Heart left ventricle (tissue), 16 donors: Measurements from ENCODE around the gene ARAP1. TPM values are rescaled to one million over a fixed set of nuclear protein-coding genes. Genes with fewer than 3 reads are reported as not detected.

Experiments
- ATAC-seq, 4 donors: fragments of 200-7000 bp; cut with Tn5 transposase; one replicate each; pipeline ENCODE4 v1.9.1; 2020 to 2022; ENCODE audit warnings: moderate library complexity in 4 of 4, mild to moderate bottlenecking in 3 of 4, moderate number of reproducible peaks in 1 of 4
- DNase-seq, 5 donors: peaks; one replicate each; pipeline ENCODE4 v3.0.0-alpha.2; 2020
- H3K27ac ChIP-seq, 12 donors: fragments of 200-600 bp; sonication (generic) in 4 of 12; one replicate each; pipeline versions ENCODE4 v1.5.0 to v1.8.0; 2016 to 2022; ENCODE audit warnings: mild to moderate bottlenecking in 2 of 12
- H3K27me3 ChIP-seq, 9 donors: fragments of 200-600 bp; sonication (generic) in 2 of 9; one replicate each; pipeline versions ENCODE4 v1.5.1 to v1.8.0; 2016 to 2022; ENCODE audit warnings: mild to moderate bottlenecking in 3 of 9
- H3K36me3 ChIP-seq, 9 donors: fragments of 200-600 bp; sonication (generic) in 2 of 9; one replicate each; pipeline versions ENCODE4 v1.5.0 to v1.8.0; 2018 to 2022; ENCODE audit warnings: mild to moderate bottlenecking in 2 of 9
- H3K4me1 ChIP-seq, 12 donors: fragments of 200-600 bp; sonication (generic) in 4 of 12; one replicate each; pipeline versions ENCODE4 v1.5.0 to v1.8.0; 2016 to 2022; ENCODE audit warnings: mild to moderate bottlenecking in 3 of 12
- H3K4me3 ChIP-seq, 12 donors: fragments of 200-600 bp; sonication (generic) in 4 of 12; one replicate each; pipeline versions ENCODE4 v1.5.0 to v1.8.0; 2017 to 2022; ENCODE audit warnings: mild to moderate bottlenecking in 9 of 12, moderate library complexity in 4 of 12
- H3K9me3 ChIP-seq, 12 donors: fragments of 200-600 bp; sonication (generic) in 4 of 12; one replicate each; pipeline versions ENCODE4 v1.5.0 to v1.8.0; 2016 to 2022; ENCODE audit warnings: mild to moderate bottlenecking in 1 of 12
- POLR2A ChIP-seq, 2 donors: fragments of 450-650 bp; IDR thresholded peaks; one replicate each; pipeline ENCODE4 v1.6.1; 2017; ENCODE audit warnings: antibody characterized with exemption in 2 of 2, mild to moderate bottlenecking in 2 of 2, moderate library complexity in 2 of 2
- WGBS, 4 donors: extraction: QIAGEN DNeasy Blood & Tissue Kit in 2 of 4; methylation state at CpG; one replicate each; pipeline versions ENCODE4 v1.1.5 to v1.1.7; 2013 to 2018; 5-methylcytosine and 5-hydroxymethylcytosine counted together
- intact Hi-C, 10 donors: fragments of 100-400 bp; cut with DNase I; formaldehyde crosslinking; loops; one replicate each; pipeline versions ENCODE4 v1.11.1 to v1.14.2; 2022
- polyA plus RNA-seq, 2 donors: library from polyadenylated mRNA; stranded (reverse); fragments of 200-250 nt; gene quantifications; one replicate each; pipeline ENCODE4 v1.2.3, GENCODE V29; 2013
- total RNA-seq, 9 donors: library from RNA; depleted of rRNA in 2 of 9; stranded (reverse); fragments of >200 nt in 2 of 9; fragmentation: NEBNext Ultra II Directional in 3 of 9; extraction: Animal tissue kit (Norgen Biotek cat#: 25700) in 3 of 9; gene quantifications; one replicate each; pipeline versions ENCODE4 v1.1.0 to v1.2.4, GENCODE V29; 2016 to 2023
- TF ChIP-seq, protein P1 (sequence below), 12 donors: fragments of 200-600 bp; sonication (generic) in 4 of 12; IDR thresholded peaks; one replicate each; pipeline versions ENCODE4 v1.5.0 to v1.8.0; 2018 to 2022; ENCODE audit warnings: antibody characterized with exemption in 12 of 12, mild to moderate bottlenecking in 5 of 12
- donor health status: ischemic (EF 13 %, LVEDD 7.1; RV severe dilation, severe dysfunction).
- donor health status: healthy with polysubstance abuse.
- donor health status: DM: no; HTN: yes; CAD: no.
- donor health status: DM: no; HTN: no; CAD: no.
- donor health status: ischemic (EF 25% LVEDD 6.9; RV normal size, moderate dysfunction).
- donor health status: ischemic (EF 25% LVEDD 5.7; RV mildly dilated, moderate dysfunction).
- donor health status: healthy.
- donor health status: DM: yes; HTN: yes; CAD: no.
- donor health status: ischemic (EF 35%, LVEDD 5.7; RV mildly dilated, moderate dysfunction).
- donor health status: nonischemic (EF 11% LVEDD 7.7; RV severe dilation, severe dysfunction).
- donor health status: DM: yes; HTN: yes; CAD: no.
- donor health status: PGD.
- donor health status: ischemic (EF 29% LVEDD 5.4; RV normal size, mild dysfunction).
- donor health status: nonischemic (EF 23%, LVEDD 6.1; RV moderate dilation, normal function).

Gene ARAP1
- total and polyA plus RNA-seq, 11 donors = 35.4 to 116 (median 43.6) TPM

DNA sequence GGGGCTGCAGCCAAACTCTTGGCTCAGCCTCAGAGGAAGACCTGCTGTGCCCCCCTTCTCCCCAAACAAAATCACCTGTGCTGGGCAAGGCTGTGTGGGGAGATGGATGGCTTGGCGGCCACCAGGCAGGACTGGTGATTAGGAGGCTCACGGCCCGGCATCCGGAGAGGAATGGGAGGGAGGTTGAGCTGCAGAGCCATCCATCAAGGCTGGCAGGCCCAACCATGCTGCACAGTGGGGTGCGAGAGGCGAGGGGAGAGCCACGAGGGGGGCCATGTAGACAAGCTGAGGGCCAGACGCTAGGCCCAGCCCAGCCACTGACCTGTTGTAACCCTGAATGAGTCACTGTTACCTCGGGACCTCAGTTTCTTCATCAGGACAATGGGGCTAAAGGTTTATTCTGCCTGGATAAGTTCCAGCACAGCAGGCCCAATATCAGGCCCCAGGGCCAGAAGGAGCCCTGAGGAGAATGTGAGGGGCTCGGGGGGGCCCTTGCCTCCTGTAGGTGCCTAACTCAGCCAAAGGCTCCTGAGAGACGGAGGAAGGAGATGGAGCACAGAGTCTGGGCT lies 96.2 kb downstream of the ARAP1 start:
- H3K27me3 ChIP-seq = no peaks in the 10 kb centered on the region
- TF ChIP-seq, protein P1, sequence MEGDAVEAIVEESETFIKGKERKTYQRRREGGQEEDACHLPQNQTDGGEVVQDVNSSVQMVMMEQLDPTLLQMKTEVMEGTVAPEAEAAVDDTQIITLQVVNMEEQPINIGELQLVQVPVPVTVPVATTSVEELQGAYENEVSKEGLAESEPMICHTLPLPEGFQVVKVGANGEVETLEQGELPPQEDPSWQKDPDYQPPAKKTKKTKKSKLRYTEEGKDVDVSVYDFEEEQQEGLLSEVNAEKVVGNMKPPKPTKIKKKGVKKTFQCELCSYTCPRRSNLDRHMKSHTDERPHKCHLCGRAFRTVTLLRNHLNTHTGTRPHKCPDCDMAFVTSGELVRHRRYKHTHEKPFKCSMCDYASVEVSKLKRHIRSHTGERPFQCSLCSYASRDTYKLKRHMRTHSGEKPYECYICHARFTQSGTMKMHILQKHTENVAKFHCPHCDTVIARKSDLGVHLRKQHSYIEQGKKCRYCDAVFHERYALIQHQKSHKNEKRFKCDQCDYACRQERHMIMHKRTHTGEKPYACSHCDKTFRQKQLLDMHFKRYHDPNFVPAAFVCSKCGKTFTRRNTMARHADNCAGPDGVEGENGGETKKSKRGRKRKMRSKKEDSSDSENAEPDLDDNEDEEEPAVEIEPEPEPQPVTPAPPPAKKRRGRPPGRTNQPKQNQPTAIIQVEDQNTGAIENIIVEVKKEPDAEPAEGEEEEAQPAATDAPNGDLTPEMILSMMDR (IDR thresholded peaks at IDR 0.05) = no peak
- TF ChIP-seq POLR2A (IDR thresholded peaks at IDR 0.05) = no peak

GRCh38 chr11:72655014-72655413 lies 97.2 kb downstream of the ARAP1 start:
- no peaks in the 10 kb centered on the region for H3K4me1 ChIP-seq
- H3K9me3 ChIP-seq = no peaks in the 10 kb centered on the region
- H3K27ac ChIP-seq = no peak overlapping the region
- intact Hi-C loops = no loop called here
- no peak overlapping the region for H3K4me3 ChIP-seq
- ATAC-seq (no peak), DNase-seq (no peak)
- 80 to 100% (median 88%) methylated on average over 2 to 8 of the region's 8 CpGs for WGBS, 4 donors
- no peak for TF ChIP-seq POLR2A (IDR thresholded peaks at IDR 0.05)
- TF ChIP-seq, protein P1 (IDR thresholded peaks at IDR 0.05) = no peak
- H3K36me3 ChIP-seq = no peaks in the 10 kb centered on the region
- H3K27me3 ChIP-seq = no peaks in the 10 kb centered on the region

More for the DNA sequence above, 96.2 kb downstream of the ARAP1 start:
- no peaks in the 10 kb centered on the region for H3K36me3 ChIP-seq
- H3K27ac ChIP-seq = no peak overlapping the region
- no peaks in the 10 kb centered on the region for H3K9me3 ChIP-seq
- intact Hi-C loops = no loop called here
- no peak overlapping the region for H3K4me3 ChIP-seq
- WGBS, 4 donors = 76 to 80% (median 78%) methylated on average over 8 to 11 of the region's 11 CpGs
- DNase-seq (no peak), ATAC-seq (no peak)
- no peaks in the 10 kb centered on the region for H3K4me1 ChIP-seq

DNA sequence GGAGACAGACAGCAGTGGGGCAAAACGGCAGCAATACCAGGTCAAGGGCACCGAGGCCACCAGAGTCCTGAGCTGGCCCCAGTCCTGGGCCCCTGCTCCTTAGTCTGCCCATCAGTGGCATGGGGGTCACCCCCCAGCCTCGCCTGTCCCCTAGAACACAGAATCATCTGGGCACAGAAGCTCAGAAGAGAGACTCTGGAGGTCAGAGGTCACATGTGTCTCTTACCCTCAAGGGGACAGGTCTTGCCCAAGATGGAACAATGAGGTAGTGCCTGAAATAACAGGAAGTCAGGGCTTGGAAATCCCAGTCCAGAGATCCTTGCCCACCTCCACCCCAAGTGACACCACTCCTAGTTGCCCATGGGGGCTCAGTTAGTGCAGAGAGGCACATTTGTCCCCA lies 98.6 kb downstream of the ARAP1 start:
- Histone ChIP-seq H3K27ac (no peak overlapping the region), H3K27me3 (no peaks in the 10 kb centered on the region), H3K9me3 (no peaks in the 10 kb centered on the region), H3K36me3 (no peaks in the 10 kb centered on the region), H3K4me3 (no peak overlapping the region), H3K4me1 (no peaks in the 10 kb centered on the region)
- no peak for ATAC-seq
- intact Hi-C loops = no loop called here
- TF ChIP-seq, protein P1 (IDR thresholded peaks at IDR 0.05) = no peak
- no peak for TF ChIP-seq POLR2A (IDR thresholded peaks at IDR 0.05)
- WGBS, 4 donors = 67 to 82% (median 76%) methylated on average over 3 of the region's 3 CpGs
- DNase-seq = no peak

GRCh38 chr11:72652873-72653630 lies 99.2 kb downstream of the ARAP1 start:
- Histone ChIP-seq H3K4me3 (no peak overlapping the region), H3K4me1 (no peaks in the 10 kb centered on the region), H3K27me3 (no peaks in the 10 kb centered on the region), H3K9me3 (no peaks in the 10 kb centered on the region), H3K36me3 (no peaks in the 10 kb centered on the region), H3K27ac (no peak overlapping the region)
- ATAC-seq = no peak
- no peak for TF ChIP-seq POLR2A (IDR thresholded peaks at IDR 0.05)
- TF ChIP-seq, protein P1 (IDR thresholded peaks at IDR 0.05) = no peak
- no peak for DNase-seq
- WGBS, 4 donors = 59 to 68% (median 68%) methylated on average over 12 to 13 of the region's 13 CpGs
- intact Hi-C loops = no loop called here
